HepG2 (cell line): ENCODE results near the gene ARHGDIA. TPM values are rescaled to one million over a fixed set of nuclear protein-coding genes. Genes with fewer than 3 reads are reported as not detected.

Experiments used
- CAMTA2 ChIP-seq: sonication (generic); formaldehyde crosslinking; IDR thresholded peaks from 2 replicates; pipeline ENCODE4 v1.4.0; 2020; ENCODE audit warnings: mild to moderate bottlenecking, missing genetic modification reagents, borderline replicate concordance
- CHD4 ChIP-seq: fragments of 200-600 bp; sonication (generic); IDR thresholded peaks from 2 replicates; pipeline ENCODE4 v1.7.0; 2017; ENCODE audit warnings: mild to moderate bottlenecking, low read length, borderline replicate concordance
- EED ChIP-seq: sonication (generic); formaldehyde crosslinking; IDR thresholded peaks from 2 replicates; pipeline ENCODE4 v1.5.0; 2020; ENCODE audit warnings: mild to moderate bottlenecking, missing genetic modification reagents
- ELF1 ChIP-seq: sonication (generic); formaldehyde crosslinking; IDR thresholded peaks from 2 replicates; pipeline ENCODE4 v1.4.0; 2020; ENCODE audit warnings: missing genetic modification reagents
- ELF3 ChIP-seq: IDR thresholded peaks from 2 replicates; pipeline ENCODE4 v1.6.1; 2016; ENCODE audit warnings: missing genetic modification reagents, missing compliant biosample characterization
- EZH2 ChIP-seq: conservative IDR thresholded peaks from 2 replicates; pipeline ENCODE4 v1.6.1; 2012; ENCODE audit warnings: mild to moderate bottlenecking, low read depth, low read length, moderate library complexity
- GABPB1 ChIP-seq: IDR thresholded peaks from 2 replicates; pipeline ENCODE4 v1.6.1; 2016; ENCODE audit warnings: mild to moderate bottlenecking, missing genetic modification reagents, moderate library complexity, missing compliant biosample characterization
- JUNB ChIP-seq: sonication (generic); formaldehyde crosslinking; IDR thresholded peaks from 2 replicates; pipeline ENCODE4 v1.8.0; 2022; ENCODE audit warnings: missing genetic modification reagents, mild to moderate bottlenecking, borderline replicate concordance
- KDM3A ChIP-seq: IDR thresholded peaks from 2 replicates; pipeline ENCODE4 v1.6.1; 2018; ENCODE audit warnings: low read depth, missing compliant biosample characterization
- KDM5B ChIP-seq: sonication (generic); formaldehyde crosslinking; IDR thresholded peaks from 2 replicates; pipeline ENCODE4 v1.4.0; 2020; ENCODE audit warnings: missing genetic modification reagents, mild to moderate bottlenecking, borderline replicate concordance
- NONO ChIP-seq, 2 experiments: fragments of 450-650 bp in 1 of 2; sonication (generic) in 1 of 2; formaldehyde crosslinking in 1 of 2; IDR thresholded peaks in 1 of 2; conservative IDR thresholded peaks in 1 of 2; 2 replicates each; pipeline versions ENCODE4 v1.6.1 to v1.8.0; 2017 to 2022; ENCODE audit warnings: mild to moderate bottlenecking in 1 of 2, missing genetic modification reagents in 1 of 2, moderate library complexity in 1 of 2
- NR2F2 ChIP-seq: IDR thresholded peaks from 2 replicates; pipeline ENCODE4 v1.6.1; 2012; ENCODE audit warnings: low read depth, inconsistent platforms, borderline replicate concordance
- PBX3 ChIP-seq: sonication (generic); formaldehyde crosslinking; IDR thresholded peaks from 2 replicates; pipeline ENCODE4 v1.8.1; 2023; ENCODE audit warnings: missing genetic modification reagents, inconsistent platforms, borderline replicate concordance
- PTBP1 ChIP-seq: fragments of 200-400 bp; formaldehyde crosslinking; IDR thresholded peaks from 2 replicates; pipeline ENCODE4 v1.6.1; 2018; ENCODE audit warnings: low read length, low read depth; ENCODE audit not compliant: poor library complexity, severe bottlenecking
- SIX1 ChIP-seq: sonication (generic); formaldehyde crosslinking; IDR thresholded peaks from 2 replicates; pipeline ENCODE4 v1.4.0; 2020; ENCODE audit warnings: missing genetic modification reagents, borderline replicate concordance
- SP1 ChIP-seq, 2 experiments: fragments of 450-650 bp in 1 of 2; sonication (generic) in 1 of 2; formaldehyde crosslinking in 1 of 2; IDR thresholded peaks; 2 replicates each; pipeline versions ENCODE4 v1.4.0 to v1.6.1; 2016 to 2020; ENCODE audit warnings: missing genetic modification reagents in 1 of 2
- STAT5B ChIP-seq: sonication (generic); formaldehyde crosslinking; IDR thresholded peaks from 2 replicates; pipeline ENCODE4 v1.4.0; 2020; ENCODE audit warnings: missing genetic modification reagents
- TAF15 ChIP-seq: fragments of 200-400 bp; formaldehyde crosslinking; IDR thresholded peaks from one replicate; pipeline ENCODE4 v1.6.1; 2018; ENCODE audit warnings: mild to moderate bottlenecking, low read depth, low read length; ENCODE audit not compliant: poor library complexity, severe bottlenecking
- TFAP4 ChIP-seq: sonication (generic); IDR thresholded peaks from 2 replicates; pipeline ENCODE4 v1.6.1; 2016; ENCODE audit warnings: low read depth, borderline replicate concordance
- ZBTB7A ChIP-seq: sonication (generic); formaldehyde crosslinking; IDR thresholded peaks from 2 replicates; pipeline ENCODE4 v1.8.0; 2022; ENCODE audit warnings: mild to moderate bottlenecking, missing genetic modification reagents
- ZNF230 ChIP-seq: sonication (generic); formaldehyde crosslinking; IDR thresholded peaks from 2 replicates; pipeline ENCODE4 v1.4.0; 2020; ENCODE audit warnings: mild to moderate bottlenecking, missing genetic modification reagents
- ZNF350 ChIP-seq: sonication (generic); formaldehyde crosslinking; IDR thresholded peaks from 2 replicates; pipeline ENCODE4 v1.4.0; 2020; ENCODE audit warnings: mild to moderate bottlenecking, low read depth, missing genetic modification reagents, borderline replicate concordance
- ZNF749 ChIP-seq: sonication (generic); formaldehyde crosslinking; IDR thresholded peaks from 2 replicates; pipeline ENCODE4 v1.8.0; 2022; ENCODE audit warnings: mild to moderate bottlenecking, missing genetic modification reagents, moderate library complexity, borderline replicate concordance
- ZSCAN25 ChIP-seq: sonication (generic); formaldehyde crosslinking; IDR thresholded peaks from 2 replicates; pipeline ENCODE4 v1.8.0; 2022; ENCODE audit warnings: mild to moderate bottlenecking, missing genetic modification reagents
- ZUFSP ChIP-seq: sonication (generic); formaldehyde crosslinking; IDR thresholded peaks from 2 replicates; pipeline ENCODE4 v1.9.0; 2021; ENCODE audit warnings: missing genetic modification reagents, mild to moderate bottlenecking, borderline replicate concordance
- polyA plus RNA-seq, 8 experiments: library from polyadenylated mRNA; depleted of rRNA in 3 of 8; stranded (reverse) in 7 of 8; unstranded in 1 of 8; fragments of >200 nt; fragmentation: Illumina TruSeq in 4 of 8; extraction: Trizol in 4 of 8; gene quantifications; 2 replicates each; pipeline versions ENCODE4 v1.2.1 to v1.2.3, GENCODE V29; 2011 to 2016; ENCODE audit warnings: low read depth in 4 of 8, missing spikeins in 1 of 8, mixed read lengths in 1 of 8; ENCODE audit not compliant: insufficient read depth in 1 of 8
- total RNA-seq, 5 experiments: library from RNA; depleted of rRNA; stranded (reverse); fragments of >200 nt; fragmentation: Illumina TruSeq; extraction: Trizol; gene quantifications; 2 replicates each; pipeline ENCODE4 v1.2.3, GENCODE V29; 2016; ENCODE audit warnings: low read depth in 1 of 5

ARHGDIA gene
- total and polyA plus RNA-seq, 2 of the 13 experiments (the other 11 are each of a cell fraction or from before 2014, with no cell fraction given), result 40.0 to 64.0 TPM

- TF ChIP-seq CHD4 (0 out of 2 replicates have a peak, but pooled peaks have one; percentile 49), KDM5B (CRISPR knock-in tag) (peak; percentile 46), PBX3 (0 out of 2 replicates have a peak, but pooled peaks have one; percentile 35), TFAP4 (peak; percentile 38; the same call in 1 of the 2 replicates), ELF1 (CRISPR knock-in tag) (no peak), KDM3A (CRISPR knock-in tag) (peak; percentile 61; the same call in 1 of the 2 replicates), STAT5B (CRISPR knock-in tag) (peak; percentile 55; the same call in 1 of the 2 replicates), ZSCAN25 (CRISPR knock-in tag) (peak; percentile 88), ELF3 (CRISPR knock-in tag) (peak; percentile 32; the same call in 1 of the 2 replicates), ZNF749 (peak; percentile 55; the same call in 1 of the 2 replicates), JUNB (CRISPR knock-in tag) (0 out of 2 replicates have a peak, but pooled peaks have one; percentile 5), SIX1 (0 out of 2 replicates have a peak, but pooled peaks have one; percentile 24), NONO (IDR thresholded peaks at IDR 0.05) (no peak), NONO (CRISPR knock-in tag; conservative IDR thresholded peaks at IDR 0.05) (peak; percentile 91), TAF15 (no peak), NR2F2 (peak; percentile 34; the same call in 1 of the 2 replicates), ZNF350 (CRISPR knock-in tag) (peak; percentile 71; the same call in 1 of the 2 replicates), ZNF230 (CRISPR knock-in tag) (peak; percentile 53; the same call in 1 of the 2 replicates), ZBTB7A (CRISPR knock-in tag) (no peak; the same call in 1 of the 2 replicates), SP1 (IDR thresholded peaks at IDR 0.05) (no peak), SP1 (CRISPR knock-in tag; IDR thresholded peaks at IDR 0.05) (no peak), PTBP1 (peak; percentile 5), EZH2 (no peak), GABPB1 (peak; percentile 71; the same call in 1 of the 2 replicates), EED (CRISPR knock-in tag) (0 out of 2 replicates have a peak, but pooled peaks have one; percentile 11), ZUFSP (CRISPR knock-in tag) (no peak), CAMTA2 (CRISPR knock-in tag) (peak; percentile 15; the same call in 1 of the 2 replicates)
Observed at GRCh38 chr17:81869221-81870130, 1.7 kb downstream of the ARHGDIA start (continued).
